GM21360 (cell line): ENCODE measurements around the gene HOMER1.
"Not testable (repeated sequence)": the region's sequence is repeated elsewhere in the genome, so short reads cannot be mapped to it uniquely, and the experiment has no call there.

Source experiments
- ATAC-seq: cut with Tn5 transposase; IDR thresholded peaks from one replicate; pipeline ENCODE4 v1.9.1; 2021; ENCODE audit warnings: mild to moderate bottlenecking, moderate library complexity; ENCODE audit not compliant: unreplicated experiment

Gene HOMER1

GRCh38 chr5:79423296-79423695 lies 90.6 kb downstream of the HOMER1 start:
- no peak for ATAC-seq

GRCh38 chr5:79420248-79420647 lies 93.7 kb downstream of the HOMER1 start:
- no peak for ATAC-seq

GRCh38 chr5:79418276-79418675 lies 95.7 kb downstream of the HOMER1 start:
- ATAC-seq: no peak

- no peak for ATAC-seq
Measured at GRCh38 chr5:79417495-79417894, 96.4 kb downstream of the HOMER1 start.

GRCh38 chr5:79416499-79416898 lies 97.4 kb downstream of the HOMER1 start:
- ATAC-seq: no peak

GRCh38 chr5:79413112-79413511 lies 100.8 kb downstream of the HOMER1 start:
- no peak for ATAC-seq

- ATAC-seq: no peak
Measured at GRCh38 chr5:79408028-79408427, 105.9 kb downstream of the HOMER1 start.

- no peak for ATAC-seq
Measured at GRCh38 chr5:79407591-79407990, 106.3 kb downstream of the HOMER1 start.

GRCh38 chr5:79401216-79401615 lies 112.7 kb downstream of the HOMER1 start:
- no peak for ATAC-seq

GRCh38 chr5:79399046-79399445 lies 114.9 kb downstream of the HOMER1 start:
- ATAC-seq: no peak

GRCh38 chr5:79397080-79397479 lies 116.9 kb downstream of the HOMER1 start:
- no peak for ATAC-seq

GRCh38 chr5:79396265-79396664 lies 117.7 kb downstream of the HOMER1 start:
- no peak for ATAC-seq

GRCh38 chr5:79395296-79395695 lies 118.6 kb downstream of the HOMER1 start:
- ATAC-seq: no peak

- no peak for ATAC-seq
Measured at GRCh38 chr5:79392776-79393175, 121.2 kb downstream of the HOMER1 start.

GRCh38 chr5:79386679-79387078 lies 127.3 kb downstream of the HOMER1 start:
- ATAC-seq: no peak

GRCh38 chr5:79385126-79385525 lies 128.8 kb downstream of the HOMER1 start:
- ATAC-seq: not testable (repeated sequence)

GRCh38 chr5:79378510-79379186 lies 135.3 kb downstream of the HOMER1 start:
- no peak for ATAC-seq

GRCh38 chr5:79357398-79357797 lies 156.5 kb downstream of the HOMER1 start:
- no peak for ATAC-seq

- no peak for ATAC-seq
Measured at GRCh38 chr5:79349881-79350280, 164.1 kb downstream of the HOMER1 start.

GRCh38 chr5:79349047-79349446 lies 164.9 kb downstream of the HOMER1 start:
- ATAC-seq: no peak

GRCh38 chr5:79346420-79346824 lies 167.5 kb downstream of the HOMER1 start:
- no peak for ATAC-seq

GRCh38 chr5:79333852-79334557 lies 179.9 kb downstream of the HOMER1 start:
- no peak for ATAC-seq

GRCh38 chr5:79330071-79330470 lies 183.9 kb downstream of the HOMER1 start:
- ATAC-seq: no peak
